Spinal cord (tissue), 10 donors: ENCODE data around the gene ALAS1. TPM values are rescaled to one million over a fixed set of nuclear protein-coding genes. Genes with fewer than 3 reads are reported as not detected.

Experiments used
- DNase-seq, 6 donors: peaks; one replicate each; pipeline versions ENCODE4 v3.0.0 to v3.0.0-alpha.2; 2013 to 2015; ENCODE audit warnings: low spot score in 6 of 6, low read depth in 4 of 6
- H3K27ac ChIP-seq: one replicate; pipeline ENCODE4 v1.5.1; 2013; ENCODE audit warnings: low read depth, low read length, control low read depth
- H3K27me3 ChIP-seq: one replicate; pipeline ENCODE4 v1.6.1; 2013; ENCODE audit warnings: low read length; ENCODE audit not compliant: control insufficient read depth, insufficient read depth
- H3K36me3 ChIP-seq: one replicate; pipeline ENCODE4 v1.6.1; 2013; ENCODE audit warnings: low read length; ENCODE audit not compliant: control insufficient read depth, insufficient read depth
- H3K4me1 ChIP-seq: one replicate; pipeline ENCODE4 v1.6.1; 2013; ENCODE audit warnings: low read length; ENCODE audit not compliant: control insufficient read depth, insufficient read depth
- H3K4me3 ChIP-seq: one replicate; pipeline ENCODE4 v1.5.1; 2013; ENCODE audit warnings: low read depth, low read length, control low read depth
- H3K9me3 ChIP-seq: one replicate; pipeline ENCODE4 v1.6.1; 2013; ENCODE audit warnings: low read length; ENCODE audit not compliant: control insufficient read depth, insufficient read depth
- WGBS: methylation state at CpG from one replicate; pipeline ENCODE4 v1.1.5; 2013; ENCODE audit warnings: missing lambda C conversion rate; ENCODE audit not compliant: insufficient coverage; 5-methylcytosine and 5-hydroxymethylcytosine counted together
- polyA plus RNA-seq, 2 donors: library from polyadenylated mRNA; unstranded; fragments of 120-200 nt; gene quantifications; one replicate each; pipeline ENCODE4 v1.2.1, GENCODE V29; 2013; ENCODE audit not compliant: insufficient read length in 2 of 2
- total RNA-seq, 2 donors: library from RNA; depleted of rRNA in 1 of 2; stranded (reverse); fragments of 120-200 nt in 1 of 2; fragments of >200 nt in 1 of 2; gene quantifications; one replicate each; pipeline versions ENCODE4 v1.2.3 to v1.2.4, GENCODE V29; 2013 to 2014
- donor health status: healthy.

Gene ALAS1
- total and polyA plus RNA-seq, 4 donors = 39.6 to 57.5 (median 52.7) TPM

GRCh38 chr3:52194485-52195290, 3.3 kb upstream of the ALAS1 start:
- H3K27ac ChIP-seq = no peak overlapping the region
- no peaks in the 10 kb centered on the region for H3K36me3 ChIP-seq
- H3K4me1 ChIP-seq = peaks cover 39% of the 10 kb centered on the region

GRCh38 chr3:52195291-52195597, 2.7 kb upstream of the ALAS1 start:
- no peak for DNase-seq
- H3K27ac ChIP-seq = no peak overlapping the region
- H3K36me3 ChIP-seq = peaks cover under 1% of the 10 kb centered on the region
- WGBS = 100% methylated on average over 2 of the region's 3 CpGs
- no peak overlapping the region for H3K4me3 ChIP-seq
- no peaks in the 10 kb centered on the region for H3K27me3 ChIP-seq
- H3K9me3 ChIP-seq = no peaks in the 10 kb centered on the region
- H3K4me1 ChIP-seq = peaks cover 34% of the 10 kb centered on the region

More at GRCh38 chr3:52194485-52195290, 3.3 kb upstream of the ALAS1 start:
- H3K27me3 ChIP-seq = no peaks in the 10 kb centered on the region
- no peaks in the 10 kb centered on the region for H3K9me3 ChIP-seq
- no peak for DNase-seq
- no peak overlapping the region for H3K4me3 ChIP-seq
- WGBS = 79% methylated on average over 5 of the region's 14 CpGs

- H3K27me3 ChIP-seq = no peaks in the 10 kb centered on the region
- no peak overlapping the region for H3K27ac ChIP-seq
- no peak for DNase-seq
- no peak overlapping the region for H3K4me3 ChIP-seq
- WGBS = 83% methylated on average over 10 of the region's 10 CpGs
- peaks cover 4% of the 10 kb centered on the region for H3K36me3 ChIP-seq
- peaks cover 27% of the 10 kb centered on the region for H3K4me1 ChIP-seq
- no peaks in the 10 kb centered on the region for H3K9me3 ChIP-seq
Observed at GRCh38 chr3:52195823-52196331, 2.1 kb upstream of the ALAS1 start.

- WGBS = 50% methylated on average over 2 of the region's 3 CpGs
- no peaks in the 10 kb centered on the region for H3K27me3 ChIP-seq
- no peaks in the 10 kb centered on the region for H3K9me3 ChIP-seq
- no peak for DNase-seq
- H3K27ac ChIP-seq = no peak overlapping the region
- H3K36me3 ChIP-seq = peaks cover 10% of the 10 kb centered on the region
- no peak overlapping the region for H3K4me3 ChIP-seq
- peaks cover 22% of the 10 kb centered on the region for H3K4me1 ChIP-seq
Observed at GRCh38 chr3:52196977-52197376, 983 bp upstream of the ALAS1 start.

- Histone ChIP-seq H3K4me3 (peak overlapping the region; percentile 86), H3K4me1 (peaks cover 22% of the 10 kb centered on the region), H3K27ac (peak overlapping the region; percentile 73), H3K27me3 (no peaks in the 10 kb centered on the region), H3K36me3 (peaks cover 15% of the 10 kb centered on the region), H3K9me3 (no peaks in the 10 kb centered on the region)
- no peak for DNase-seq
- 68% methylated on average over 7 of the region's 10 CpGs for whole genome bisulfite sequencing
Observed at GRCh38 chr3:52197499-52197841, 490 bp upstream of the ALAS1 start.

GRCh38 chr3:52198643-52199608, 966 bp downstream of the ALAS1 start:
- no peaks in the 10 kb centered on the region for H3K9me3 ChIP-seq
- no peak for DNase-seq
- H3K4me3 ChIP-seq = peak overlapping the region; percentile 86
- H3K36me3 ChIP-seq = peaks cover 23% of the 10 kb centered on the region
- no peaks in the 10 kb centered on the region for H3K27me3 ChIP-seq
- no peak overlapping the region for H3K27ac ChIP-seq
- 64% methylated on average over 5 of the region's 14 CpGs for WGBS
- peaks cover 18% of the 10 kb centered on the region for H3K4me1 ChIP-seq

GRCh38 chr3:52200981-52201679, 3.2 kb downstream of the ALAS1 start:
- H3K36me3 ChIP-seq = peaks cover 33% of the 10 kb centered on the region
- DNase-seq = no peak
- WGBS = 100% methylated on average over 1 of the region's 5 CpGs
- H3K9me3 ChIP-seq = no peaks in the 10 kb centered on the region
- H3K27ac ChIP-seq = no peak overlapping the region
- peaks cover 18% of the 10 kb centered on the region for H3K4me1 ChIP-seq
- H3K4me3 ChIP-seq = no peak overlapping the region
- no peaks in the 10 kb centered on the region for H3K27me3 ChIP-seq

GRCh38 chr3:52202384-52203077, 4.6 kb downstream of the ALAS1 start:
- H3K4me1 ChIP-seq = peaks cover 11% of the 10 kb centered on the region
- no peak for DNase-seq
- no peaks in the 10 kb centered on the region for H3K27me3 ChIP-seq
- no peaks in the 10 kb centered on the region for H3K9me3 ChIP-seq
- H3K4me3 ChIP-seq = no peak overlapping the region
- WGBS = 92% methylated on average over 2 of the region's 4 CpGs
- H3K36me3 ChIP-seq = peaks cover 43% of the 10 kb centered on the region
- no peak overlapping the region for H3K27ac ChIP-seq

- Histone ChIP-seq H3K27me3 (no peaks in the 10 kb centered on the region), H3K4me1 (peaks cover 5% of the 10 kb centered on the region), H3K27ac (no peak overlapping the region), H3K4me3 (no peak overlapping the region), H3K9me3 (no peaks in the 10 kb centered on the region), H3K36me3 (peaks cover 47% of the 10 kb centered on the region)
- no peak for DNase-seq
- WGBS = 80% methylated on average over 1 of the region's 1 CpG
Observed at GRCh38 chr3:52203701-52204100, 5.7 kb downstream of the ALAS1 start.
